Fibroblast of the conjunctiva (primary cell): Measurements from ENCODE around the gene CDHR3.

Experiments used
- DNase-seq: peaks from one replicate; pipeline ENCODE4 v3.0.0-alpha.2; 2010; ENCODE audit warnings: low read depth

CDHR3 gene

GRCh38 chr7:106023369-106024322 lies 60.6 kb downstream of the CDHR3 start:
- no peak for DNase-seq

GRCh38 chr7:106026101-106026500 lies 63.0 kb downstream of the CDHR3 start:
- no peak for DNase-seq

- DNase-seq = no peak
Observed at GRCh38 chr7:106029451-106029850, 66.4 kb downstream of the CDHR3 start.

- DNase-seq = no peak
Observed at GRCh38 chr7:106029941-106030340, 66.9 kb downstream of the CDHR3 start.

- DNase-seq = no peak
Observed at GRCh38 chr7:106031300-106032035, 68.4 kb downstream of the CDHR3 start.

- no peak for DNase-seq
Observed at GRCh38 chr7:106032295-106032694, 69.2 kb downstream of the CDHR3 start.

- no peak for DNase-seq
Observed at GRCh38 chr7:106033735-106034134, 70.7 kb downstream of the CDHR3 start.

- no peak for DNase-seq
Observed at GRCh38 chr7:106034383-106034782, 71.3 kb downstream of the CDHR3 start.

GRCh38 chr7:106035568-106035967 lies 72.5 kb downstream of the CDHR3 start:
- DNase-seq = no peak

GRCh38 chr7:106036004-106036403 lies 72.9 kb downstream of the CDHR3 start:
- no peak for DNase-seq

- no peak for DNase-seq
Observed at GRCh38 chr7:106037489-106038176, 74.6 kb downstream of the CDHR3 start.

GRCh38 chr7:106038289-106038688 lies 75.2 kb downstream of the CDHR3 start:
- no peak for DNase-seq

GRCh38 chr7:106038916-106039315 lies 75.9 kb downstream of the CDHR3 start:
- no peak for DNase-seq

GRCh38 chr7:106039486-106040060 lies 76.5 kb downstream of the CDHR3 start:
- DNase-seq = no peak

- no peak for DNase-seq
Observed at GRCh38 chr7:106041140-106041717, 78.2 kb downstream of the CDHR3 start.

GRCh38 chr7:106042196-106042611 lies 79.1 kb downstream of the CDHR3 start:
- no peak for DNase-seq

- DNase-seq = no peak
Observed at GRCh38 chr7:106045139-106045538, 82.1 kb downstream of the CDHR3 start.

- DNase-seq = no peak
Observed at GRCh38 chr7:106045586-106045985, 82.5 kb downstream of the CDHR3 start.

GRCh38 chr7:106047184-106047583 lies 84.1 kb downstream of the CDHR3 start:
- DNase-seq = no peak

GRCh38 chr7:106047818-106048705 lies 85.0 kb downstream of the CDHR3 start:
- no peak for DNase-seq

GRCh38 chr7:106048706-106049020 lies 85.6 kb downstream of the CDHR3 start:
- DNase-seq = no peak
